Stimulated activated CD8-positive, alpha-beta memory T cell treated with anti-CD3 and anti-CD28 coated beads, Interleukin-15, amount 100 ng/mL, for 24 hours (primary cell): ENCODE measurements around the gene EFS.
"Not testable (repeated sequence)": the region's sequence is repeated elsewhere in the genome, so short reads cannot be mapped to it uniquely, and the experiment has no call there.

Experiments
- DNase-seq: peaks from one replicate; pipeline ENCODE4 v3.0.0-alpha.2; 2020; ENCODE audit warnings: low read depth

The EFS gene

GRCh38 chr14:23325746-23326145 is 39.2 kb downstream of the EFS start:
- DNase-seq: not testable (repeated sequence)

DNA sequence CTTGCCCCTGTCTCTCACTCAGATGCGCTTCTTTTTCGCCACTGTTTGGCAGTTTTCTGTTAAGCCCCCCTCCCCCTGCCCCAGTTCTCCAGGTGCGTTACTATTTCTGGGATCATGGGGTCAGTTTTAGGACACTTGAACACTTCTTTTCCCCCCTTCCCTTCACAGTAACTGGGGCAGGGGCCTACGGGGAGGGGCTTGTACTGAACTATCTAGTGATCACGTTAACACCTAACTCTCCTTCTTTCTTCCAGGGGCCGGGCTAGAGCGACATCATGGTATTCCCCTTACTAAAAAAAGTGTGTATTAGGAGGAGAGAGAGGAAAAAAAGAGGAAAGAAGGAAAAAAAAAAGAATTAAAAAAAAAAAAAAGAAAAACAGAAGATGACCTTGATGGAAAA is 40.0 kb downstream of the EFS start:
- no peak for DNase-seq

DNA sequence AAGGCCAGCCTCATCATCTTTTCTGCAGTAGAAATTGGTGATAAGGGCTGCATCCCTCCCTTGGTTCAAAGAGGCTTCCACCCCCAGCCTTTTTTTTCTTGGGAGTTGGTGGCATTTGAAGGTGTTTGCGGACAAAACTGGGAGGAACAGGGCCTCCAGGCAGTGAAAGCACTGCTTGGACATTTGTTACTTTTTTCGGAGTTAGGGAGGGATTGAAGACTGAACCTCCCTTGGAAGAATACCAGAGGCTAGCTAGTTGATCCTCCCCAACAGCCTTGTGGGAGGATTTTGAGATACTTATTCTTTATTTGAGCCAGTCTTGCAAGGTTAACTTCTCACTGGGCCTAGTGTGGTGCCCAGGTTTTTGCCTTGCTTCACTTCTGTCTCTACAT is 40.5 kb downstream of the EFS start:
- DNase-seq: no peak

DNA sequence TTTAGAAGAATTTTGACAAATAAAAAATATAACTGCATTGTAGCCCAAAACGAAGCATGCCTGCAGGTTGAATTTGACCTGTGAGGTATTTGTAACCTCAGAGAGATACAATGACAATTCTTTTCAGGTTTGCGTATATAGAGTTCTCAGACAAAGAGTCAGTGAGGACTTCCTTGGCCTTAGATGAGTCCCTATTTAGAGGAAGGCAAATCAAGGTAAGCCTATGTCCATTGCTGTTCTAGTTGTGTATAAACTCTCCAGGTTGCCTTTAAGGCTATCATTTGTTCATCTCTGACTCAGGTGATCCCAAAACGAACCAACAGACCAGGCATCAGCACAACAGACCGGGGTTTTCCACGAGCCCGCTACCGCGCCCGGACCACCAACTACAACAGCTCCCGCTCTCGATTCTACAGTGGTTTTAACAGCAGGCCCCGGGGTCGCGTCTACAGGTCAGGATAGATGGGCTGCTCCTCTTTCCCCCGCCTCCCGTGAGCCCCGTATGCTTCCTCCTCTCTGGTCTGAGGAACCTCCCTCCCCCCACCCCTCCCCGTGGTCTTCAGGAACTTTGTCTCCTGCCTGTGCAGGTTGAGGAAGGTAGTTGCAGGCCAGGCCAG is 41.0 kb downstream of the EFS start:
- no peak for DNase-seq

GRCh38 chr14:23322568-23323517 is 42.1 kb downstream of the EFS start:
- DNase-seq: no peak

DNA sequence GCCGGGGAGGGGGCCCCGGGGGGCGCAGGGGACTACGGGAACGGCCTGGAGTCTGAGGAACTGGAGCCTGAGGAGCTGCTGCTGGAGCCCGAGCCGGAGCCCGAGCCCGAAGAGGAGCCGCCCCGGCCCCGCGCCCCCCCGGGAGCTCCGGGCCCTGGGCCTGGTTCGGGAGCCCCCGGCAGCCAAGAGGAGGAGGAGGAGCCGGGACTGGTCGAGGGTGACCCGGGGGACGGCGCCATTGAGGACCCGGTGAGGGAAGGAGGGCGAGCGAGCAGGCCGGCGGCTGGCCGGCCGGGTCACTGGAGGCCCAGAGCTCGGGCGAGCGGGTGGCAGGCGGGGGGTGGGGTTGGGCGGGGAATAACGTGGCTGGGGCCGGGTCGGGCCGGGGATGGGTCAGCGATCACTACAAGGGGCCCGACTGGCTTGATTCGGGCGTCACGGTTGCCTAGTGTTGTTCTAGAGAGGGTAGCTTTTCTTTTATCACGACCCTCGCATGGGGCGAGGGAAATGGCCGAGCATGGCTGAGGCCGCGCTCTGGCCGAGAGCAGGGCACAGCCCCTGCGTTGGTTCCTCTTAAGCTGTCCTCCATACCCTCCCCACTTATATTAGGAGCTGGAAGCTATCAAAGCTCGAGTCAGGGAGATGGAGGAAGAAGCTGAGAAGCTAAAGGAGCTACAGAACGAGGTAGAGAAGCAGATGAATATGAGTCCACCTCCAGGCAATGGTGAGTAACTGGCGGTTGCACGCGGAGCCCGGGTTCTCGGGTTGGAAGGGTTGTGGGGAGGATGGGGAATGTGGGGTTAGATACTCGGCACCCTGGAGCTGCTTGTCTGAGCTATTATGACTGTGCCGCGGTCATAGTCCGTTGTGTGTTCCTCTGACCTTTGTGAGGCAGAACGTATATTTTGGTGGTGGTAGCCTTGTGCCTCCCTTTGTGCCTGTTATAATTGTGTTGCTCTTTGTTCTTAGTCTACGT is 43.1 kb downstream of the EFS start:
- no peak for DNase-seq

- DNase-seq: peak; percentile 81
Observed at GRCh38 chr14:23320584-23321571, 44.1 kb downstream of the EFS start, which contains the start of gene PABPN1. Gene PABPN1, plus strand, starts transcription at chr14:23321457. Its CDS starts 13 bp downstream, at chr14:23321470.

GRCh38 chr14:23319746-23320583 is 45.0 kb downstream of the EFS start:
- DNase-seq: no peak

DNA sequence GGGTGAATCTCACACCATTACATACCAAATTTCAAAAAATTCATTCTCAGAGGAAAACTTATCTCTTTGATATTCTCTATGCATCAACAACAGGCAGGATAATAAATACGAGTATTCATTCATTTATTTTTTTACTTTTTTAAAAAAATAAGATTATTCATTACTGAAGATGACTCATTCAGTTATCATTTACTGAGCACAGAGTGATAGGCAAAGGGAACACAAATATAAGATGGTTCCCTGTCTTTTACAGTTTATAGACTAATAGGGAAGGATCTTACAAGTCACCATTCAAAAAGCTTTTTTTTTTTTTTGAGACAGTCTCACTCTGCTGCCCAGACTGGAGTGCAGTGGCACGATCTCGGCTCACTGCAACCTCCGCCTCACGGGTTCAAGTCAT is 48.7 kb downstream of the EFS start:
- DNase-seq: no peak

DNA sequence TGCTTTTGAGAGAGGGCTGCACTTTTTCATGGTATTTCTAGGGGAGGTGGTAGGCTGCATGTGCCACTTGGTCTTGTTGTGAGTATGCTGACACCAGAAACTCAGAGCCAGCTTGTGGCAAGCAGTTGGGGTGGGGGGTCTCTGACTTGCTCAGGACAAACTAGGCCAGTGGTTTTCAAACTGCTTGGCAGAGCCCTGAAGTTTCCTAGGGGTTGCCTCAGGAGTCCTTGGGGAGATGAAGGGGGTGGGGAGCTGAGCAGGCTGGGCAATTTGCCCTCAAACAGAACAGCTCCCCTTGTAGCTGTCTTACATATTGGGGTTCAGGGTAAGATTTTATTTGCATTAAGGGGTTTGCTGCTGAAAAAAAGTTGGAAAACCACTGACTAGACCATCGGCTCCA is 54.4 kb downstream of the EFS start:
- DNase-seq: no peak

DNA sequence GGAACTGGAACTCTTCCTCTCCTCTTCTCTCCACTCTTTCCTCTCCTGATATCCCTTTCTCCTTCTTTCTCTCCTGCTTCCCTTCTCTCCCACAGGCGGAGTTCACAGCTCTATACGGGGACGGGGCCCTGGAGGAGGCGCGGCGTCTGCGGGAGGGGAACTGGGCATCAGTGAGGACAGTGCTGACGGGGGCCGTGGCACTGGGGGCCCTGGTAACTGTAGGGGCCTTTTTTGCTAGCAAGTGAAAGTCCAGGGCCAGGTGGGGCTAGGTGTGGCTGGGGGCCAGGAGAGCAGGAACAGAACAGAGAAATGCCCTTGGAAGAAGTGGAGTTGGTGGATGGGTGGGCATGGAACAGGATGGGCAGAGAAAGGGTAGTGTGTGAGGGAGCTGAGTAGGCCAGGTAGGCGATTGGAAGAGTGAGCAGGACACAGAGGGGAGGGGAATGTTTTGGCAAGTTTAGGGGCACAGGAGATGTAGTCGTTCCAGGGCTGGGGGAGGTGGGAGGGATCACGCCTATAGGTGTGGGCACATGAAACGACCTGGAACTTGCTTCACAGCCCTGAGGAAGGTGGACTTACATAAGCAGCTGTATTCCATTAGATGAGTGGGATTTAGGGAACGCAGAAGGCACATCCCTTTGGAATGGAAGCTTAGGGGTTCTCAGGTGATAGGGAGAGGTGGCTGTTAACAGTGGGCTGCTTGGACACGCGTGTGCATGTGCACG is 56.1 kb downstream of the EFS start:
- DNase-seq: no peak

- no peak for DNase-seq
Observed at GRCh38 chr14:23307687-23308644, 57.0 kb downstream of the EFS start.

GRCh38 chr14:23307146-23307530 is 57.8 kb downstream of the EFS start:
- DNase-seq: no peak

DNA sequence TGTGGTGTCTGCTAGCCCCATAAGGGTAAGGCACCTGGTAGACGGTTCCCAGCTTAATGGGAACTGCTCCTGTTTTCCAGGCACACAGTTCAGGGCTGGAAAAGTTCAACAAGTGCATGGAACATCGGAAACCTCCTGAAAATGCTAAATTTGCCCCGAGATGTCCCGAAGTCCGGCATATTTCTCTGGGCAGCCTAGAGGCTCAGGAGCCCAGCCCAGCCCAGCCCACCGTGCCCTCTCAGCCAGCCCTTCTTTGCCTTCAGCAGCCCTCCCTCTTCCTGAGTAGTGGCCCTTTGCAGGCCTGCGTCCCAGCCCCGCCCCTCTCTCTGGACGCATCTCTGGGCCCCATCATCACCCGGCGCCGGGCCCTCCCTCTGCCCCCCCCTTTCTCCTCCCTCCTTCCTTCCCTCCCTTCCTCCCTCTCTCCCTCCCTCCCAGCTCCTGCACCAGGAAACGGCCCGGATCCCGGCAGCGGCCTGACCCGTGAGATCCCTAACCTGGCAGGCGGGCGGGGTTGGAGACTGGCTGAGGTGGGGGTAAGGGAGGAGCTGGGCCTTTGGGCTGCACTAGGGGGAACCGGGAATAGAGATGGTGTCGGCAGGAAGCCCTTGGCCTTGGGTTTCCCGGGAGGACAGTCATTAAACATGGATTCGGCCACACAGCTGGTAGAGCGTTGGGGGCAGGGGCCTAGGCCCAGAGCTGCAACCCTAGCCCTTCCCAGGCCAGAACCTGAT is 58.4 kb downstream of the EFS start, which contains the start of gene BCL2L2:
BCL2L2 (plus strand) TSS at position 422 of the 734 bp plus-strand sequence. CDS start 935 bp downstream, outside the sequence.
- no peak for DNase-seq
